Activated CD8-positive, alpha-beta memory T cell treated with anti-CD3 and anti-CD28 coated beads, Interleukin-2, amount 50 U/mL, for 1 hour (primary cell): ENCODE results near the gene PAK6.
A peak's percentile ranks its signal among the peaks of the same experiment; 100 is the strongest.

Experiments
- DNase-seq: peaks from one replicate; pipeline ENCODE4 v3.0.0-alpha.2; 2020; ENCODE audit errors: extremely low read depth

The PAK6 gene

GRCh38 chr15:40293006-40293405, 54.1 kb downstream of the PAK6 start:
- DNase-seq = no peak

DNA sequence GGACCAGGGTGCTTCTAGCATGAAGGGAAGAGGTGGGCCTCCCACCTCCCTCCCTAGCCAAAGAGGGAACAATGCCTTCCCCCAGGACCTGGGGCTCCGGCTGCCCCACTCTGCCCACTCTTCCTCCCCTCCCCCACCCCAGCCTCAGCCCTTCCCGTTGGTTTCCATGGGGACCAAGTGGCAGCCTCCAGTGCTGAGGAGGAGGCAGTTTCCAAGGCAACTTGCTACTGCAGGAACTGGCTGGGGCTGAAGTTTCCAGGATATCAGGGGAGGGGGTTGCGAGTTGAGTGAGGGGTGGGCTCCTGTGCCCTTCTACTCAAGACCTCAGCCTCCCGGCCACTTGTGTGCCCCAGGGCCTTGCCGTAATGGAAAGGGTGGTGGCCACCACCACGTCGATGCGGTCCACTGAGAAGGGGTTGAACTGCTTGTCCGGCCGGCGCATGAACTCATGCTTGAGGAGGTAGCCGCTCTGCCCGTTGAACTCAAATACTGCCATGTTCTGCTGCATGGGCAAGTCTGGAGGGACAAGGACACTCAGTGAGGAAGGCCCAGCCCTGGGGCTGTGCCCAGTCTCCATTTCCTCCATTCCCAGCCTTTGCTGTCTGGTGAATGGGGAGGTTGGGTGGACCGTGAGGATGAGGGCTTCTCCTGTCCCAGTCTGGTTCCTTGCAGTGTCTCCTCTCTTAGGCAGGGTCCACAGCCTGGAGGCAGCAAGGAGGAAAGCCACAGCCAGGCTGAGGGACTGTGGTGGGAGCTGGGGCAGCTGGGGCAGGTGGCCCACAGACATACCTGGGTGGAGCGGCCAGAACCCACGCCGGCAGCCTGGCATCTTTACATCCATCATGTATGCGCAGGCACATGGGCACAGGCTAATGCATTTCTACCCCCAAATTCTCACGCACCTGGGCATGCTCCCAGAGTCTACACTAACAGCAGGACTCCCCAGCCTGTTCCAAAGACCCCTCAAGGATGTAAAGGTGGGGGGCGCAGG, 55.3 kb downstream of the PAK6 start:
- no peak for DNase-seq

- no peak for DNase-seq
These were observed 56.4 kb downstream of the PAK6 start for GRCh38 chr15:40295297-40295696.

DNA sequence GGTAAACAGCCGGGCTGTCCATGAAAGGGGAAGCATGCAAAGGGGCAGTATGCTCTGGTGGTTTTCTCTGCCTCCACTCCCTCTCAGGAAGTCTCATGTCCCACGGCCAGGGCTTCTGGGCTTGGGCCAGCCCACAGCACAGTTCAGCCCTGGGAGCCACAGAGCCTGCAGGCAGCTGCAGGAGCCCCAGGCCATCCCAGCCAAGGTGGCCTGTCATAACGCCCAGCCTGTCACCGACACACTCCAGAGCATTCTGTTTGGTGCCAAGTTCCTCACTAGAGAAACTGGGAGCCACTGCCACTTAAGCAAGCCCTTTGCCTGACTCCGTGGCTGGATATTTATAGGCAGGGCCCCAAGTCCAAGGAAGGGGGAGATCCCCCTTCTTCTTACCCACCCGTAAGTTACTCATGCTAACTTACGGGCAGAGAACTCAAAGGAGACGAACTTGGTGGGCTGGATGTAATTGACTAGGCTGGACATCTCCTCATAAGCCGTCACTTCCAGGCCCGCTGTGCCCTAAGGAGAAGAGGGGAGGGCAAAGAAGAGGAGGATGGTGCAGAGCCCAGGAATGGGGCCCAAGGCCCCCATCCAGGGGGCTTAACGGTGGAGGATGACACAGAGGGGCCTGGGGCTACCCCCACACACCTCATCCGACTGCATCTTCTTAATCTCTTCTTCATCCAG, 57.2 kb downstream of the PAK6 start:
- DNase-seq = no peak

- no peak for DNase-seq
These were observed 57.8 kb downstream of the PAK6 start for GRCh38 chr15:40296561-40297230.

- no peak for DNase-seq
These were observed 58.5 kb downstream of the PAK6 start for GRCh38 chr15:40297356-40297755.

- no peak for DNase-seq
These were observed 59.5 kb downstream of the PAK6 start for GRCh38 chr15:40298216-40298935.

DNA sequence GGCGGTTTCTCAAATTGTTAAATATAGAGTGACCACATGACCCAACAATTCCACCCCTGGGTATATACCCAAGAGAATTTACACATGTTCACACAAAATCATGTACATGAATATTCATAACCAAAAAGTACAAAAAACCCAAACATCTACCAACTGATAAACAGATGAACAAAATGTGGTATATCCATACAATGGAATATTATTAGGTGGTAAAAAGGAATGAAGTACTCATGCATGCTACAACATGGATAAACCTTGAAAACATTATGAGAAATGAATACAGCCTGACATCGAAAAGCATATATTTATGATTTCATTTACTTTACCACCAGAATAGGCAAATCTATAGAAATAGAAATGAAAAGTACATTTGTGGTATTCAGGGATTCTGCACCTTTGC, 61.5 kb downstream of the PAK6 start:
- no peak for DNase-seq

- DNase-seq = no peak
These were observed 61.9 kb downstream of the PAK6 start for GRCh38 chr15:40300771-40301170.

GRCh38 chr15:40301467-40302179, 62.8 kb downstream of the PAK6 start:
- no peak for DNase-seq

DNA sequence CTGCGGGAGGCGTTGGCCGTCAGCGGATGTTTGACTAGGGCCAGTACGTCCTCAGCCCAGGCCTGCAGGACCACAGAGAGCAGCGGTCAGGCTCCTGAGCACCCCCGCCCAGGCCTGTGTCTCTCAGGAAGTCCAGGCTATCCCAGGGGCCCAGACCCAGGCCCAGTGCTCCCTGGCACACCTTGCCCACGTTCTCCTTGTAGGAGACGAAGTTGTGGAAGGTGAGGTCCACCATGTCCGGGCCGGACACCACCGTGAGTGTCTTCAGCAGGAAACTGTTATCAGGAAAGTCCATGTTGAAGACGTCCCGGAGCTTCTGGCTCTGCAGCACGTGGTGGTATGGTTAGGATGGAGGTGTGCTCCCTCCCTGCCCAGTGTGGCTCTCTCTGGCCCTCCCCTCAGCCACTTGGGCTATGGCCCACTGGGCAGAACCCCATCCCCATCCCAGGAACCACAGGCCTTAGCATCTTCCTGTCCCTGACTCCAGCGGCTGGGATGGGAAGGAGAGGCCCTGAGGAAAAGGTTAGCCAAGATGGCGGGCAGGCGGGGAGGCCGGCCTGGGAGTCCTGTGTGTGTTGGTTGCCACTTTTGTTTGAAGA, 63.5 kb downstream of the PAK6 start:
- DNase-seq = no peak

DNA sequence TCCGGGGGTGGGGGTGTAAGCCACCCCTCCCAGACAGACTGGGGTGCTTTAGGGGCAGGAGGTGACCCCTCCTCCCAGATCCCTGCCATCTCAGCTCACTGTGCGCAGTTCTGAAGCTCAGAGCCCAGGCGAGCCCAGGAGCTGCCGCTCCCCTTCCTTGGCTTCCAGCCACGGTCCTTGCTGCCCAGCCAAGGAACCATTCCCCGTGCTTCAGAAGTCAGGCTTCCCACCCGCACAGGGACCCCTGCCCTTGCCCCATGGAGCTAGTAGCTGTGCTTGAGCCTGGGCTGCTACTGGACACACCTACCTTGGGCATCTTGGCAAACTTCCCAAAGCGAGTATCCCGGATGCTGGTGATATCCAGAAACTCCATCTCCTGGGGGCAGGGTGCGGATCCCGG, 64.1 kb downstream of the PAK6 start:
- no peak for DNase-seq

GRCh38 chr15:40303576-40303975, 64.7 kb downstream of the PAK6 start:
- DNase-seq = no peak

DNA sequence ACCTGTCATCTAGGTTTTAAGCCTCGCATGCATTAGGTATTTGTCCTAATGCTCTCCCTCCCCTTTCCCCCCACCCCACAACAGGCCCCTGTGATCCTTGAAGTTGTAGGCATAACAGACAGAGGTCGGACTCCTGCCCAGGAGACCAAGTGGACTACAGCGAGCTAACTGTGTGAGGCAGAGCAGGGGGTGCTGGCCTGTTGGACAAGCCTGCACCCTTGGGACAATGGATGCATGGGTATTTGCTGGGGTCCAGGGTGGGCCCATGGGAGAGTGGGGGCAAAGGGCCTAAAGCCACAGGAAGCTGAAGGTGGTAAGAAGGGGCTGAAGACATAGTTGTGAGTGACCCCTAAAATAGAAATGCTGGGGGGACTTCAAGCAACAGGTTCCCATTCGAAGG, 66.4 kb downstream of the PAK6 start:
- DNase-seq = no peak

DNA sequence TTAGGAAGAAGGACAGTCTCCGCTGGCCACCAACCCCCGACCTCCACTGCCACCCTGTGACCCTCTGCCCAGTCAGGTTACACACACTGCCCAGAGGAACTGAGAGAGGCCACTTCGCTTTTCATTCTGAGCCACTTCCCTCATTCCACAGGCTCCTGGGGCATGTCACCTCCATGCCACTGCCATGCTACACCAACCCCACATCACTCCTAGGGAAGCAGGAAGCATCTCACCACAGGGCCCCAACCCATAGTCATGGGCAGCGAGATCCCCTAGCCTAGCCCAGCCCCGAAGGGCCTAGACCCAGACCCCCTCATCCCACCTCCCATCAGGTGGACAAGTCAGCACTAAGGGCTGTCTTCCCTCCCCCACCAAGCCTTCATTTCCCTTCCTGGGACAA, 67.5 kb downstream of the PAK6 start:
- no peak for DNase-seq

- DNase-seq = no peak
These were observed 68.0 kb downstream of the PAK6 start for GRCh38 chr15:40306908-40307307.

DNA sequence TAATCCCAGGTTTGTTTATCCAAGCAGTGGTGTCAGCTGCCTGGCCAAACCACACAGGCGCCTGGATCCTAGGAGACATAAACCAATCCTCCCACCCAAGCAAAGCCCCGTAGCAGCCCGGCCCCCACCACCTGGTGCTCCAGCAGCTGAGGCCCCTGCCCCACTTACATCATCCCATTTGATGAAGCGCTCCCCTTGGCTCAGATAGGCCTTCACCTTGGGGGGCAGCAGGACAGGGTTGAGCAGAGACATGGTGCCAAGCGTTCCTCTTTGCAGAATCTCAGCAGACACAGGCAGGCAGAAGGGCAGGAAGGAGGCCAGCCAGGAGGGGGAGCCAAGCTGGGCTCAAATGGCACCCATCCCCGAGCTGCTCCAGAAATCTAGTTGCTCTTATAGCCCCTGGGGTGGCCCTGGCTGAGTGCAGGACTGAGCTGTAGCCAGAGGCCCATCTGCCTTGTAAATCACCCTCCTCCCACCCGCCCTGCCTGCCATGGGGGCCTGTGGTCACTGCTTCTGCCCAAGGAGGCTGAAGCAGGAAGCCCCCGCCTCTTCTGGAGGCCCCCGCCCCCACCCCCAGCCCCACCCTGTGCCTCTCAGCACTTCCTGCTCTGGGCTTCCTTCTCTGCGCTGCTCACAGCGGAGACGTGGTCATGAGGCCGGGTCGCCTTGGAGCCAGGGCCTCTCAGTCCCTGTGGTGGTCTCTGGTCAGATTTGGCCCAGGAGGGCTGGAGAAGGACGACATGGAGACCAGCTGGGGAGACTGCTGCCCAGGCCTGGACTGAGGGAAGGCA, 68.8 kb downstream of the PAK6 start, which contains the start of gene PLCB2:
Gene PLCB2 (minus strand): TSS at position 515 of the 791 bp plus-strand sequence. CDS start 263 bp downstream, at position 252.
- peak; percentile 24 for DNase-seq

DNA sequence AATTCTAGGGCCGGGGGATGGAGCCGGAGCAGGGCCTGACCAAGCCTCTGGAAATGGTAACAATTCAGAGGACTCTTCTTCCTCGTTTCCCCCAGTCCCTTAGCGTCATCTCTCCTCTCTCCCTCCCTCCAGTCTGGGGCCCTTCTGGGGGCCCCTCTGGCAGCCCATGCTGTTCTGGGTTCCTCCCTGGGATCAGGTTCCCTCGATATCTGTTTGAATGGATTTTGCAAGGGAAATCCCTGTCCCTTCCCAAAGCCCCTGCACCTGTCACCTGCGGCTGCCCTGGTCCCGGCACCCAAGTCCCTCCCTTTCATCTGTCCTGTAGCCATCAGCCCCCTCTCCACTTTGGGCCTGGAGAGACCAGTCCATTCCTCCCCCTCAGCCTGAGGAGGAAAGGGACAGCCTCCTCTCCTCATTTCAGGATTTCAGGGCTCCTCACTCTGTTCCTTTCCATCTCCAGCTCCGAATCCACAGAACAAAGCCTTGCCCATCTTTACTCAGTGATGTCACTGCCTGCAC, 70.5 kb downstream of the PAK6 start:
- DNase-seq = no peak
